HG02610 (cell line): ENCODE results near the gene ERAP2.
"Not testable (repeated sequence)": the region's sequence is repeated elsewhere in the genome, so short reads cannot be mapped to it uniquely, and the experiment has no call there.

Experiments
- ATAC-seq: cut with Tn5 transposase; IDR thresholded peaks from one replicate; pipeline ENCODE4 v1.9.1; 2021; ENCODE audit warnings: mild to moderate bottlenecking, moderate library complexity; ENCODE audit not compliant: unreplicated experiment

ERAP2 gene, protein sequence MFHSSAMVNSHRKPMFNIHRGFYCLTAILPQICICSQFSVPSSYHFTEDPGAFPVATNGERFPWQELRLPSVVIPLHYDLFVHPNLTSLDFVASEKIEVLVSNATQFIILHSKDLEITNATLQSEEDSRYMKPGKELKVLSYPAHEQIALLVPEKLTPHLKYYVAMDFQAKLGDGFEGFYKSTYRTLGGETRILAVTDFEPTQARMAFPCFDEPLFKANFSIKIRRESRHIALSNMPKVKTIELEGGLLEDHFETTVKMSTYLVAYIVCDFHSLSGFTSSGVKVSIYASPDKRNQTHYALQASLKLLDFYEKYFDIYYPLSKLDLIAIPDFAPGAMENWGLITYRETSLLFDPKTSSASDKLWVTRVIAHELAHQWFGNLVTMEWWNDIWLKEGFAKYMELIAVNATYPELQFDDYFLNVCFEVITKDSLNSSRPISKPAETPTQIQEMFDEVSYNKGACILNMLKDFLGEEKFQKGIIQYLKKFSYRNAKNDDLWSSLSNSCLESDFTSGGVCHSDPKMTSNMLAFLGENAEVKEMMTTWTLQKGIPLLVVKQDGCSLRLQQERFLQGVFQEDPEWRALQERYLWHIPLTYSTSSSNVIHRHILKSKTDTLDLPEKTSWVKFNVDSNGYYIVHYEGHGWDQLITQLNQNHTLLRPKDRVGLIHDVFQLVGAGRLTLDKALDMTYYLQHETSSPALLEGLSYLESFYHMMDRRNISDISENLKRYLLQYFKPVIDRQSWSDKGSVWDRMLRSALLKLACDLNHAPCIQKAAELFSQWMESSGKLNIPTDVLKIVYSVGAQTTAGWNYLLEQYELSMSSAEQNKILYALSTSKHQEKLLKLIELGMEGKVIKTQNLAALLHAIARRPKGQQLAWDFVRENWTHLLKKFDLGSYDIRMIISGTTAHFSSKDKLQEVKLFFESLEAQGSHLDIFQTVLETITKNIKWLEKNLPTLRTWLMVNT

DNA sequence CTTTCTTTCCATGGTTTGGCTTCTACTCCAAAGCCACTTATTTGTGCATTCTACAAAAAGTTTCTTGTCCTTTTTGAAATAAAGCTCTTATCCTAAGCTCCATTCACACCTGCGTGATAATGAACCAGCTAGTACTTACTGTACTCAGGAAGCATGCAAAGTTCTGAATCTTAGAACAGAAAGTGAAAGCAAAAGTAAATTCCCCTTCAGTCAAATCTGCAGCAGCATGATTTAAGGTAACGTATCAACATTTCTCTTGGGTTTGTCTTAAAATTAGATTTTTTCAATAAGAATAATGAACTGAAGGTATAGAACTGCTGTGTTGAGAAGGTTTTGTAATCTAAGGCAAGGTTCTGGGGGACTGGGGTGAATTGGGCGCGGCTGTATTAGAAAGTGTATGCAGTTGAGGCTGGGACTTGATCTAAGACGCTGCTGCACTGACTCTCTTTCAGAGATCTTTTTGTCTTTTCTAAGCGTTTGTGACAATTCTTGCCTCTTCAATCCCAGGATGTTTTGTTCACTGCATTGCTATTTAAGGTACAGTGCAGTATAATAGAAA, at the start of gene ERAP2:
Gene ERAP2 (plus strand): TSS at position 209 of the 559 bp plus-strand sequence. CDS start 3,186 bp downstream, outside the sequence.
- peak; percentile 54 for ATAC-seq

DNA sequence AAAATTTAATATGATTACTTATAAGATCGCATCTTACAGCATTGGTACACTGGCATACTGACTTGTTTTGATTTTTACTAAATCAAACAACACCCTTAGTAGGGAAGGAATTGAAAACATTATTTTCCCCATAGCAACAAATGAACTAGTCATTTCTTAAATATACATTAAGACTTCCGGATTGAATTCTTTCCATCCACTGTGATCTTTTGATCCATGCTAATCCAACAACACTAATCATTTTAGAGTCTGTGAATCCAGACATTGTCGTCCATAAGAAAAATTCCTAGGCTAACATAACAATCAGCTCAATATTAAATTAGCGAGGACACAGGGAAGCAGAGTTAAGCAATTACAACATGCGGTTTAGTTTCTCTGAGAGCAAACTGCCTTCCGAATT, 47.0 kb upstream of the ERAP2 start:
- ATAC-seq, result no peak

DNA sequence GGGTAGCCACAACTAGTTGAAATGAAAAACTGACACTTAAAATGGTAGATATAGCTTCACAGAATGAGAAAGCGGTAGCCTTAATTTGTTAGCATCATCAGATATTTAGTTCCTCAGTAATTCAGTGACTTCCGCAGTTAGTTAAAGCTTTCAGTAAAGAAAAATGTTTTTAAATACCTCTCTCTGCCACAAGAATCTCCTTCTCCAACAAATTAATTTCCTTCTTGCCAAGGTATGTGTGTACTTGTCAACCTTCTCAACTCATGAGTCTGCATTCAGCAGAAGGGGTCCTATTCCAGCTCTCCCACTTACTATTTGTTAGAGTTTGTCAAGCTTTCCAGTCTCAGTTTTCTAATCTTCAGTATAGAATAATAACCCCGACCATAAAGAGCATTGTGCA, 42.3 kb upstream of the ERAP2 start:
- ATAC-seq, result no peak

DNA sequence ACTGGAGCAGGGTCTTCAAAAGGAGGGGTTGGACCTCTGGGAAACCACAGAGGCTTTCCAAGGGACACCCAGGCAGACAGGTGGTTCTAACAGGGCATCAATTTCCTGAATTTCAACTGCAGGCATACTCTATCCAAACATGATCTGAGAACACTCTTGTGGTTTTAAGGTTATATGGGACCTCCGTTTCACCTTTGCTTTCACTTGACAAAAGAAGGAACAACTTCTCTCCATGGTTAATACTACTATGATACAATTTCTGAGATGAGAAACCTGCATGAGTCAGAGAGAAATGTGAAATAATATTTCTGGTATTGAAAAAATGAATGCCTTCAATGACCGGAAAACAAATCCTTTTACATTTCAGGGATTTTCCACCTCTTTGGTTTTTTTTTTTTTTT, 40.5 kb upstream of the ERAP2 start:
- ATAC-seq, result peak; percentile 64

DNA sequence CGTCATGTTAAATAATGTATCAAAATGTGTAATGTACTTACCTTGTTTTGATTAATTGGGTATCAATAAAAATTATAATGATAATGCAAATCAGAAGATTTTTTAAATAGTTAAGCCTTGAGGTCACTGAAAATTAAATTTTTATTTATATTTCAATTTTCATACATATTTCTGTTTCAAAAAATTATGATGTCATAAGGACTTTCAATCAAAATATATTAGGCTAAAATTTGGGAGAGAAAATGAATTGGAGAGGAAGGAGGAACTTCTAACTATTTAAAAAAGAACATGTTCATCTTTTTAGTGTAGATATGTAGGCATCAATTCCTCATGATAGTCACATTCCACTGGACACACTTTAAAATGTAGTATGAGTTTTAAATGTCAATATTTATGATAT, 39.5 kb upstream of the ERAP2 start:
- ATAC-seq, result no peak

DNA sequence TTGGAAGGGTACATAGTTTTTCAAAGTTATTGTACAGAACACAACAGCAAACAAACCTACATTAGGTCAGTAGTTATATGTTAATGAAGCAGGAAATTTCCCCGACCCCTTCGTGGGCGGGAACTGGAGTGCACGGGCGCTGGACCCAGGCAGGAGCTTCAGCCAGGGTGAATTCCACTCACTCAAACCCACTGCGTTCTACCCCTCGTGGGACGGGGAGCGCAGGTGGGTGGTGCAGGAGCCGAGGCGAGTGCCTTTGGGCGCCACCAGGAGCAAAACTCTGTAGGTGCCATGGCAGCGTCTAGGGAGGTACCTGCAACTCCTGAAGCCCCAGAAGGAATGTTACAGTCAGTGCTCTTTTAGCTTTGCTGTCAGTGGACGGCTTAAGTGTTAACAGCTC, 39.0 kb upstream of the ERAP2 start:
- ATAC-seq, result no peak

DNA sequence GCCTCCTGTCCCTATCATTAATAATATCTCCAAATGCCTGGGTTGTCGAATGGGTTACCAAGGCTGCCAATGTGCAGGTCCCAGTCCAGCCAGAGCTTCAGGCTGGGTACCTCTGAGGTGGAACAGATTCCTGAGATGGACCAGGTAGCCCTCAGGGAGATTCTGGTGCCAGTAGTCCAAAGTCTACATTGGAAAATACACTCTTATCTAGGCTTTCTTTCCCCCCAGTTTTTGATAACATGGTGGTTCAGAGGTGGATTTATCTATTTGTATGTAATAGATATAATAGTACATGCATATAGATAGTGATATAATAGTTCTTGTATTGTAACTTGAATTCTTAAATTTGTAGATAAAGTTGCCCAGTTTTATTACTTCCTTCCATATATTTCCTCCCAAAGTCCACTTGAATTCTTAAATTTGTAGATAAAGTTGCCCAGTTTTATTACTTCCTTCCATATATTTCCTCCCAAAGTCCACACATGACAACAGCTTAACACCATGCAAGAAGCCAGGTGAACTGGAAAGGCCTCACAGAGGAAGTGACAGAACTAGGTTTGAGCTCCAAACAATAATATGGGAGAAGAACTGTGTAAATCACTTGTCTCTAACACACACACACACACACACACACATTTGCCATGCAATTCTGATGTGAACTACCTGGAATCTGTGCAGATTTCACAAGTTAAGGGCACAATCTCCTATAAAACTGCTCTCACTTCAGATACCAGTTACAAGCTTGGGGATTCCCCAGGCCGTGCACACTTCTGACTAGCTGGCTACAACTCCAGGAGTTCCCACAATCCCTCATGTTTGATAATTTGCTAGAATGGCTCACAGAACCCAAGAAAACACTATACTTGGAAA, 37.9 kb upstream of the ERAP2 start:
- ATAC-seq, result no peak

DNA sequence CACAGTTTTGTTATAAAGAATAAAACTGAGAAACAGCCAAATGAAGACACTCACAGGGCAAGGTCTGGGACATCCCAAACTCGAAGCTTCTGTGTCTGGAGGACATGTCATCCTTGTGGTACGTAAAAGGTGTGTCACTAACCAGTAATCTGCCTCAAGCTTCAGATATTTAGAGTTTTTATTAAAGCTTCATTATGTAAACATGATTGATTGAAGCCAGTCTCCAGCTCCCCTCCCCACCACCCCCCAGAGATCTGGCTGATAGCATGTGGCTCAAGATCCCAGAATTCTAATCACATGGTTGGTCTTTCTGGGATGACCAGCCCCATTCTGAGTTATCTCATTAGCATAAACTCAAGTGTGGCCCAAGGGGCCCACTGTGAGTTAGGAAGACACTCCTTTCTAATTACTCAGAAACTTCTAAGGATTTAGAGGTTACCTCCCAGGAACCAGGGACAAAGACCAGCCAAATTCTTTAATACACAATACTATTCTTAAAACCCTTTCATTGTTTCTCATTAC, 37.2 kb upstream of the ERAP2 start:
- no peak for ATAC-seq

DNA sequence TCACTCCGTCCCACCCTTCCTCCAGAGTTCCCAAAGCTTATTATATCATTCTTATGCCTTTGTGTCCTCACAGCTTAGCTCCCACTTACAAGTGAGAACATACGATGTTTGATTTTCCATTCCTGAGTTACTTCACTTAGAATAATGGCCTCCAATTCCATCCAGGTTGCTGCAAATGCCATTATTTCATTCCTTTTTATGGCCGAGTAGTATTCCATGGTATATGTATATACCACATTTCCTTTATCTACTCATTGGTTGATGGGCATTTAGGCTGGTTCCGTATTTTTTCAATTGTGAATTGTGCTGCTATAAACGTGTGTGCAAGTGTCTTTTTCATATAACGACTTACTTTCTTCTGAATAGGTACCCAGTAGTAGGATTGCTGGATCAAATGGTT, 34.4 kb upstream of the ERAP2 start:
- ATAC-seq, result not testable (repeated sequence)

DNA sequence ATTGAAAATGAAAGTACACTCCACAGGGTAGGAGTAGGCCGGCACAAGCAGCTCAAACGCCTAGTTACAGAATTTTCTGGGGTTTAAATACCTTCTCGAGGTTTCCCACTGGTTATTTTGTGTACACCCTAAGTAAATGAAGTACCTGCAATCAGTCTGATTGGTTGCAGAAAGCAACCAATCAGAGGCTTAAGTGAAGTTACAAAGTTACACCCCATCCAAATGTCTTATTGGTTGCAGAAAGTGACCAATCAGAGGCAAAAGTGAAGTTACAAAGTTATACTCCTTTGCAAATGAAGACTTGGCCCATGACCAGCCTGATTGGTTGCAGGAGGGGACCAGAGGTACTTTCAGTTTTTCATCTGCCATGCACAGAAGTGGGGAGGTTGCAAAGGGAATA, 33.2 kb upstream of the ERAP2 start:
- no peak for ATAC-seq

DNA sequence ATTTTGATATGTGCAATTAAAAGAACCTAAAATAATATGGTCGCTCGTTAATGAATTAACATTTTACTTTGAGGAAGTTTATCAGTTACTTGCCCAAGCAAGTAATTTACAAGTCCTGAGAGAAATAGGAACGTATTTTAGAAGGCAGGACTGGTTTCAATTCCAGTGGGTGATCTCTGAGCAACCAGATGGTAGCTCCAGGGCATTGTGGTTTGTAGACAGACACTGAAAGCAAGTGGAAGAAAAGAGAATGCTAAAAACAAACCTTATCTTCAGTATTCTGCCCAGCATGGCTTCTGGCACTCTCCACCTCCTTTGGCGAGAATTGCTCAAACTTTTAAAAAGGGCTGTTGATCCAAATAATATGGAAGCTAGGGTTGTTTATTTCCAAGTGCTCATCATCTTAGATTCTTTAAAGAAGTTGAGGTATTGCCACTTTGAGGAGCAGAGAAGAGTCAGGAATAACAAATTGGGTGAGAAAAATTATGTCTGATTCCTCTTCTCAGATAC, 31.8 kb upstream of the ERAP2 start:
- no peak for ATAC-seq

DNA sequence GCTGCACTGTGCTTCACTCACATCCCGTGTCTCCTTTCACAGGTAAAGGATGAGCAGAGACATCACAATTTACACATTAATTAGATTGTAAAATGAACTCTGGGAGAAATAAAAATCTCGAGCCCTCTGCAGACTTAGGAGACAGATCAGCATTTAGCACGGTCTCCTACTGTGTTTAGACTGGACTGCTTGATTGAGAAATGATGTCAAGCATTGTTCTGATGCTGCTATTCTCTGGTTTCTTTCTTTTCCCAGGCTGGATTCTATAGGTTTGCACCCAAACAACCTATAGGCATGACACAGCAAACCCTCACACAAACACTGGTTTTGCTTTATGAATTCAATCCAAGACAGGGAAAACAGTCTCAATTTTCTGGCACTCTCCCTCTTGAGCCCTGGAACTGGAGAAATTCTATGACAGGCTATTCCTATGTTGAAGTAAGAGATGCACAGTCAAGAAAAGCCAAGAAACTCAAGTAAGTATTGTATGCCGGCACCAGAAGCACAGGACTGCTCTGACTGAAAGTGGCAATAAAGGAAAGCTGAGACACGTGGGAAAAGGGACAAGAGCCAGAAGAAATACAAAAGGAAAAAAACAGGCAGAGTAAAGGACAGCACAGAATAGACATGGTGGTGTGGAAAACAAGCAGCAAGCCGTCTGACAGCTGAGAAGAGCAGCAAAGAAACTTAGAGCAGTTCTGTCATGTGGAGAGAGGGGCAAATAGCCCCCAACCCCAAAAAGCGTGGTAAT, 24.8 kb upstream of the ERAP2 start:
- no peak for ATAC-seq

DNA sequence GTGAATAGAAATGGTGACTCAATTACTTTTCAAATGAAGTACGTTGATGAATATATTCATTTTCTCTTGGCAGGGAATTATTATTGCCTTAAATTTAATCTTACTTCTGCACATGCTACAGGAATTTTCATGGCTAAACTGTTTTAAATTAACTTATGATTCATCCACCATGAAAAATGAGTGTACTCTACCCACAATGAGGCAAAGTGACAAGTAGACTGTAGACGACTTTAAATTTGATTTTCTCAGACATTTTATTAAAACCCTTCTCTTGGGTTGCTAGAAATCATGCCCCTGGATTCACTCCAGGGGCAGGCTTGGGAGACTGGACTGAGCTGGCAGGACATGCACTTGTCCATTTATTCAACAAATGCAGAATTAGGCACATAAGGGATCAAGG, 23.5 kb upstream of the ERAP2 start:
- ATAC-seq, result no peak

DNA sequence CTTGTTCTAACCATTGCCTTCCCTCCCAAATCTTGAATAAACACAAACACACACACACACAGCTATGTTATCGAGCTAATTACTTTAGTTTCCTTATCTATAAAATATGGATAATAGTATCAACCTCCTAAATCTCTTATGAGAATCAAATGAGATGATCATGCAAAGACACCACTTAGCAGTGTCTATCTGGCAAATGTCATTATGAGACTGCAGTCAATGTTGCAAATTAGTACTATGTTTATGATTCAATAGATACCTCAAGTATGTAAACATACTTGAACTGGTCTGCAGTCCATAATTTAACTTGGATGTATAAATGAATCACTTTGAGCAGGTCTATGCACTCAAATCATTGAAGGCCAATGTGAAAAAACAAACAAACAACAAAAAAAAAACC, 22.2 kb upstream of the ERAP2 start:
- ATAC-seq, result no peak

DNA sequence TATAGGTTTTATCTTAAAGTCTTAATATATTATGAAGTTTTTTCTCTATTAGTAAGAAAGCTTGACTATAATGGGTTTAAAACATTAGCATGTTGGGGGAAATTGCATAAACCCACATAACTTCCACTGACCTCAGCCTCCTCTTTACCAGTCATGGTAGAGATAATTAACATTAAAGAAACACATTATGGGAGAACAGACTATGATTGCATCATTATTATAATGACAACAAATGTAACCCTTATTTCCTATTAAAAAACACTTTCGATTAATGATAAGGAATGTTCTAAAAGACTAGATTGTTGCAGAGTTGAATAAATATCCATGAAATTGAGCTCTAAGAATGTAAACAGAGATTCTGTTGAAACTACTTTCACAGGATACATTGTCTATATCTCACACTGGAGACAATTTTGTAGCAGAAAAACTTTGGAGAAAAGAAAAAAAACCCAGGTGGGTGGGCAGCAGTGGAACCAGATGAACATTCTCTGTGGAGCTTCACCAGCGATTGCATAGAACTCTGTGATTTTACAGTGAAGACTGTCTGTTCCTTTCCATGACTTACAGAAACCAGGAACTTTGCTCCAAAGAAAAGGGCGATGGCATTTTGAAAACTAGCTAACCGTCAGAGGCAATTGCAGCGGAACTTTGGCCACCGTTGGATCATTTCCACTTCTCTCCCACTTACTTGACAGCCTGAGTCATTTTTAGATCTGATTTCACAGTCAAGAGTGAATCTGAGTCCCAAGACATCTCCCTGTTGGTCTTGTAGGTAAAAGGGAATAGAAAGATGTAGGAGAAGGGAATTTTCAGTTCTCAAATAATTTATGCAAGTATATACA, 21.0 kb upstream of the ERAP2 start:
- no peak for ATAC-seq

DNA sequence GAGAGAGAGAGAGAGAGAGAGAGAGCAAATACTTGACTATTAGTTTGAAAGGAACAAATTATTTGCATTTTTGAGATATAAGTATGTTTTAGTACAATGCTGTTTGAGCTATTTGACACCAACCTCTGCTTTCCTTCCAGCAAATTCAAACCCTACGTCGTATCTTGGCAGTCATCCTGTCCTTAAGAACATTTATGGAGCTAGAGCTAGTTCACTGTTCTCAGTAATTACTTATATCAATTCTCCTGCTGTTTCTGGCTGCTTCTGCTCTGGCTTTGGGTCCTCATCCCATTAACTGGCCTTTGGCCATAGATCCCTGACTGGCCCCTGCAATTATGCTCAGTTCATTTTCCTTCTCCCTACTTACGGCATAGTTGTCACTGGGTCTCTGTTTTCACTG, 19.9 kb upstream of the ERAP2 start:
- no peak for ATAC-seq

DNA sequence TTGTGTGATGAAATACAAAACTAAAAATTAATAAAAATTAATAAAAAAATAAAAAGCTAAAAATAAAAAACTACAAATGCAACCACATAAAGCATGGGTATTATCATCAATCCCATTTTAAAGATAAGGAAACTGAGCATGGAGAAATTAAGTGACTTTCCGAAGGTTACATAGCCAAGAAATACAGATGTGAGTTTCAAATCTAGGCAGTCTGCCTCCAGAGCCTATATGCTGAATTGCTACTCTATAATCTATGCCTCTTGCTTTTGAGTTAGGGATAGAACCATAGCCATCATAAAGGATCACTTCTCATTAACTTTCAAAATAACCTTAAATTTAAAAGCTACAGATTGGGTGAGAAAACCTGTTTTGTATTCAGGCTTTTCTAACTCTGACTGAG, 18.8 kb upstream of the ERAP2 start:
- ATAC-seq, result no peak

DNA sequence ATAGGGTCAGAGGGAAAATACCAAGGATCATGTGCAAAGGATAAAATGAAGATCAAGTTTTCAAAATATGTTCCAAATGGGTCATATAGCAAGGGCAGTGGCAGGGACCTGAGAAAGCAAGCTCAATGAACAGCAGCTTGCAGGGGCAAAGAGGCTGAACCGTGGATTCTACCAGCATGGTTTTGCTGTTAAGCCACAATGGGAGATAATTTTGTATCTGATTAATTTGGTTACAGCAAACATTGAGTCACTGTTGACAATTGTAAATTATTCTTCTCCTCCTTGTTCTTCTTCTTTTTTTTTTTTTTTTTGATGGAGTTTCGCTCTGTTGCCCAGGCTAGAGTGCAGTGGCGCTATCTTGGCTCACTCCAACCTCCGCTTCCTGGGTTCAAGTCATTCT, 18.4 kb upstream of the ERAP2 start:
- ATAC-seq, result no peak

DNA sequence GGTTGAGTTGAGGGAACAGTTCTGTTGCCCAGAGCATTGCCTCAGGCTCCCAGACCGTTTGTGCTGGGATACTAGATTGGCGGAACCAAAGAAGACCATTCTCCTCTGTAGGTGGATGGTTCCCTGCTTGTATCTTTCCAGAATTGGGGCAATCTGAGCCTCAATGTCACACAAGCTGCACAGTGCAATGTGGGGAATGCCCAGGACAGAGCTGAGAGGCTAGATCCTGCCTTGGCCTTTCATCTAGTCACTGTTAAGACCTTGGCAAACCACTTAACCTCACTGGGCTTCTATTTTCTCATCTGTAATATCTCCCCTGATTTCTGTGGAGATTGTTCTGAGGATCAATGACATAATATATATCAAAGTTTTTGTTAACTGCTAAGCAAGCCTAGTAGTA, 16.9 kb upstream of the ERAP2 start:
- ATAC-seq, result no peak
